Measurements from ENCODE around the gene SLC1A2.

Gene SLC1A2
- long read RNA-seq = 0 reads

- no peak within 1 kb of the TSS for H3K27ac ChIP-seq (replicated peaks)
- peak within 1 kb of the TSS; percentile 39 for H3K4me3 ChIP-seq (replicated peaks; ENCODE audit: insufficient read depth, low read length)
- peaks cover 76% of the 10 kb centered on the region for H3K27me3 ChIP-seq (ENCODE audit: insufficient read depth, poor library complexity, severe bottlenecking)
- TF ChIP-seq, protein P1, sequence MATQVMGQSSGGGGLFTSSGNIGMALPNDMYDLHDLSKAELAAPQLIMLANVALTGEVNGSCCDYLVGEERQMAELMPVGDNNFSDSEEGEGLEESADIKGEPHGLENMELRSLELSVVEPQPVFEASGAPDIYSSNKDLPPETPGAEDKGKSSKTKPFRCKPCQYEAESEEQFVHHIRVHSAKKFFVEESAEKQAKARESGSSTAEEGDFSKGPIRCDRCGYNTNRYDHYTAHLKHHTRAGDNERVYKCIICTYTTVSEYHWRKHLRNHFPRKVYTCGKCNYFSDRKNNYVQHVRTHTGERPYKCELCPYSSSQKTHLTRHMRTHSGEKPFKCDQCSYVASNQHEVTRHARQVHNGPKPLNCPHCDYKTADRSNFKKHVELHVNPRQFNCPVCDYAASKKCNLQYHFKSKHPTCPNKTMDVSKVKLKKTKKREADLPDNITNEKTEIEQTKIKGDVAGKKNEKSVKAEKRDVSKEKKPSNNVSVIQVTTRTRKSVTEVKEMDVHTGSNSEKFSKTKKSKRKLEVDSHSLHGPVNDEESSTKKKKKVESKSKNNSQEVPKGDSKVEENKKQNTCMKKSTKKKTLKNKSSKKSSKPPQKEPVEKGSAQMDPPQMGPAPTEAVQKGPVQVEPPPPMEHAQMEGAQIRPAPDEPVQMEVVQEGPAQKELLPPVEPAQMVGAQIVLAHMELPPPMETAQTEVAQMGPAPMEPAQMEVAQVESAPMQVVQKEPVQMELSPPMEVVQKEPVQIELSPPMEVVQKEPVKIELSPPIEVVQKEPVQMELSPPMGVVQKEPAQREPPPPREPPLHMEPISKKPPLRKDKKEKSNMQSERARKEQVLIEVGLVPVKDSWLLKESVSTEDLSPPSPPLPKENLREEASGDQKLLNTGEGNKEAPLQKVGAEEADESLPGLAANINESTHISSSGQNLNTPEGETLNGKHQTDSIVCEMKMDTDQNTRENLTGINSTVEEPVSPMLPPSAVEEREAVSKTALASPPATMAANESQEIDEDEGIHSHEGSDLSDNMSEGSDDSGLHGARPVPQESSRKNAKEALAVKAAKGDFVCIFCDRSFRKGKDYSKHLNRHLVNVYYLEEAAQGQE (IDR thresholded peaks at IDR 0.05; ENCODE audit: insufficient replicate concordance, low read depth) = no peak
- TF ChIP-seq, protein P2, sequence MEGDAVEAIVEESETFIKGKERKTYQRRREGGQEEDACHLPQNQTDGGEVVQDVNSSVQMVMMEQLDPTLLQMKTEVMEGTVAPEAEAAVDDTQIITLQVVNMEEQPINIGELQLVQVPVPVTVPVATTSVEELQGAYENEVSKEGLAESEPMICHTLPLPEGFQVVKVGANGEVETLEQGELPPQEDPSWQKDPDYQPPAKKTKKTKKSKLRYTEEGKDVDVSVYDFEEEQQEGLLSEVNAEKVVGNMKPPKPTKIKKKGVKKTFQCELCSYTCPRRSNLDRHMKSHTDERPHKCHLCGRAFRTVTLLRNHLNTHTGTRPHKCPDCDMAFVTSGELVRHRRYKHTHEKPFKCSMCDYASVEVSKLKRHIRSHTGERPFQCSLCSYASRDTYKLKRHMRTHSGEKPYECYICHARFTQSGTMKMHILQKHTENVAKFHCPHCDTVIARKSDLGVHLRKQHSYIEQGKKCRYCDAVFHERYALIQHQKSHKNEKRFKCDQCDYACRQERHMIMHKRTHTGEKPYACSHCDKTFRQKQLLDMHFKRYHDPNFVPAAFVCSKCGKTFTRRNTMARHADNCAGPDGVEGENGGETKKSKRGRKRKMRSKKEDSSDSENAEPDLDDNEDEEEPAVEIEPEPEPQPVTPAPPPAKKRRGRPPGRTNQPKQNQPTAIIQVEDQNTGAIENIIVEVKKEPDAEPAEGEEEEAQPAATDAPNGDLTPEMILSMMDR (IDR thresholded peaks at IDR 0.05; ENCODE audit: insufficient read depth, low read length) = no peak
- TF ChIP-seq GABPA (IDR thresholded peaks at IDR 0.05; ENCODE audit: low read depth) (no peak), POLR2AphosphoS5 (IDR thresholded peaks at IDR 0.05; ENCODE audit: low read depth) (no peak), SPI1 (IDR thresholded peaks at IDR 0.05; ENCODE audit: borderline replicate concordance, low read depth) (no peak)
- DNase-seq (ENCODE audit: low read depth in 1 of 2, low spot score in 1 of 2) = no peak
Measured at GRCh38 chr11:35419184-35419829, at the start of gene SLC1A2. Gene SLC1A2, minus strand, starts transcription at chr11:35419558. Its CDS starts 592 bp downstream, at chr11:35418966.

DNA sequence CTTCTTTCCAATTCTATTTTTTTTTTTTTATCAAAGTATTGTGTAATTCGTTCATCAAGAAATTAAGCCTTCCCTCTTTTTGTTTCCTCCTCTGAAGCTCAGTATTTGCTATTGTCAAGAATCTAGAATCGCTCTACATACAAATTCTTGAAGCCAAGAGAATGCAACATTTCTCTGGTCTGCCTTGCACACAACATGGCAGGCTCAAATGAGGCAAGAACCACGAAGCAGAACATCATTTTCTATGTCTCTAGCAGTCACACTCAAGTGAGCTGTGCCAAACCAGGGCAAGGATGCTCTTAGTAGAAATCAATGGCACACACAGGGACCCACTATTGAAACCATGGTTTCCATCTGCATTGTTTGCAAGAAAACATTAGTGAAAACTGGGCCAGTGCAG is 46.7 kb upstream of the SLC1A2 start:
- peaks cover 8% of the 10 kb centered on the region for H3K27me3 ChIP-seq (ENCODE audit: insufficient read depth, poor library complexity, severe bottlenecking)
- no peak for DNase-seq (ENCODE audit: low read depth in 1 of 2, low spot score in 1 of 2)
- no peak overlapping the region for H3K4me3 ChIP-seq (replicated peaks; ENCODE audit: insufficient read depth, low read length)
- TF ChIP-seq, protein P2 (IDR thresholded peaks at IDR 0.05; ENCODE audit: insufficient read depth, low read length) = no peak
- TF ChIP-seq GABPA (IDR thresholded peaks at IDR 0.05; ENCODE audit: low read depth) = no peak
- TF ChIP-seq, protein P1 (IDR thresholded peaks at IDR 0.05; ENCODE audit: insufficient replicate concordance, low read depth) = no peak
- no peak for TF ChIP-seq POLR2AphosphoS5 (IDR thresholded peaks at IDR 0.05; ENCODE audit: low read depth)
- TF ChIP-seq SPI1 (IDR thresholded peaks at IDR 0.05; ENCODE audit: borderline replicate concordance, low read depth) = no peak
- no peak overlapping the region for H3K27ac ChIP-seq (replicated peaks)

DNA sequence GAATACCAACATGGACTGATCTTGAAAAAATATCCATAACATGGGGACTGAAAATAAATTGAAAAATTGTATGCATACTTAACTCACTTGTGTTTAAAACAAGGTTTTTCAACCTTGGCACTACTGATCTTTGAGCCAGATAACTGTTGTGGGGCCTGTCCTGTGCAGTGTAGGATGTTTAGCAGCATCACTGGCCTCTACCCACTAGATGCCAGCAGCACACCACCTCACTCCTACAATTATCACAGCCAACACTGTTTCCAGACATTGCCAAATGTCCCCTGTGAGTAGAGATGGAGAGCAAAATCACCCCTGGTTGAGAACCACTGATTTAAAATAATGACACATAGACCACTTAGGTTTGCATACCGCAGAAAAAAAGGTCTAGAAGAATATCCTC is 45.0 kb upstream of the SLC1A2 start:
- no peak for DNase-seq (ENCODE audit: low read depth in 1 of 2, low spot score in 1 of 2)

More for the DNA sequence above, 45.0 kb upstream of the SLC1A2 start:
- TF ChIP-seq SPI1 (IDR thresholded peaks at IDR 0.05; ENCODE audit: borderline replicate concordance, low read depth) = no peak
- TF ChIP-seq POLR2AphosphoS5 (IDR thresholded peaks at IDR 0.05; ENCODE audit: low read depth) = no peak
- TF ChIP-seq, protein P2 (IDR thresholded peaks at IDR 0.05; ENCODE audit: insufficient read depth, low read length) = no peak
- TF ChIP-seq, protein P1 (IDR thresholded peaks at IDR 0.05; ENCODE audit: insufficient replicate concordance, low read depth) = no peak
- TF ChIP-seq GABPA (IDR thresholded peaks at IDR 0.05; ENCODE audit: low read depth) = no peak
- Histone ChIP-seq H3K27ac (replicated peaks) (no peak overlapping the region), H3K4me3 (replicated peaks; ENCODE audit: insufficient read depth, low read length) (no peak overlapping the region), H3K27me3 (ENCODE audit: insufficient read depth, poor library complexity, severe bottlenecking) (peaks cover 5% of the 10 kb centered on the region)
